HepG2 (cell line): ENCODE results near the gene LCN12. TPM values are rescaled to one million over a fixed set of nuclear protein-coding genes. Genes with fewer than 3 reads are reported as not detected.

ENCODE experiments used
- ATAC-seq: fragments of 200-7000 bp; cut with Tn5 transposase; 3 replicates; pipeline ENCODE4 v1.9.1; 2020; ENCODE audit warnings: mild to moderate bottlenecking, moderate library complexity
- BruUV-seq: library from RNA; stranded (reverse); fragments of 400-500 nt; replicated peaks from 2 replicates; lab custom pipeline; 2021; lab: Mats Ljungman, UMichigan
- CTCF ChIA-PET: fragments of 300-600 bp; formaldehyde crosslinking; extraction: SDS; loops from one replicate; lab custom pipeline; 2021; ENCODE audit warnings: low total read pairs, inconsistent platforms, low intra/inter-chr PET ratio; lab: Yijun Ruan, JAX
- POLR2A ChIA-PET: fragments of 350-600 bp; sonication (Branson Sonifier 250); formaldehyde crosslinking; loops from one replicate; lab custom pipeline; 2020; ENCODE audit warnings: antibody characterized with exemption, inconsistent platforms; lab: Yijun Ruan, JAX
- DNase-seq: peaks from one replicate; pipeline ENCODE4 v3.0.0-alpha.2; 2015; ENCODE audit warnings: low spot score
- FAIRE-seq: peaks from 3 replicates; lab custom pipeline; 2011; peaks lifted over from hg19 to GRCh38; lab: Jason Lieb, UNC
- H2AFZ ChIP-seq: one replicate; pipeline ENCODE4 v1.6.1; 2011; ENCODE audit warnings: low read length, inconsistent platforms
- H3K27ac ChIP-seq: fragments of 300-600 bp; 3 replicates; pipeline ENCODE4 v1.8.0; 2011; ENCODE audit warnings: mixed run types, mild to moderate bottlenecking, mixed read lengths, low read length, inconsistent platforms; ENCODE audit not compliant: insufficient read depth; ENCODE audit errors: extremely low read length
- H3K27me3 ChIP-seq, 2 experiments: fragments of 200-600 bp in 1 of 2; 2 replicates in 1 of 2; 3 replicates in 1 of 2; pipeline versions ENCODE4 v1.6.0 to v1.8.0; 2011; ENCODE audit warnings: low read length in 2 of 2, mild to moderate bottlenecking in 2 of 2, moderate library complexity in 2 of 2, inconsistent platforms in 1 of 2; ENCODE audit not compliant: insufficient read depth in 2 of 2, control insufficient read depth in 1 of 2
- H3K36me3 ChIP-seq, 2 experiments: fragments of 200-600 bp in 1 of 2; replicated peaks in 1 of 2; 2 replicates in 1 of 2; 3 replicates in 1 of 2; pipeline versions ENCODE4 v1.5.1 to v1.8.0; 2011; ENCODE audit warnings: low read length in 2 of 2, inconsistent platforms in 1 of 2; ENCODE audit not compliant: insufficient read depth in 2 of 2, control insufficient read depth in 1 of 2
- H3K4me1 ChIP-seq: 2 replicates; pipeline ENCODE4 v1.5.1; 2012; ENCODE audit warnings: low read length, inconsistent platforms; ENCODE audit not compliant: insufficient read depth
- H3K4me2 ChIP-seq: 2 replicates; pipeline ENCODE4 v1.6.0; 2011; ENCODE audit warnings: low read depth, low read length, inconsistent platforms
- H3K4me3 ChIP-seq, 3 experiments: fragments of 200-600 bp in 1 of 3; sonication (generic), shearing (Covaris generic) in 1 of 3; replicated peaks in 1 of 3; 2 replicates each; pipeline ENCODE4 v1.5.1; 2011 to 2016; ENCODE audit warnings: low read length in 3 of 3, inconsistent platforms in 2 of 3, low read depth in 2 of 3, mild to moderate bottlenecking in 2 of 3, control low read depth in 1 of 3, mixed read lengths in 1 of 3; ENCODE audit not compliant: insufficient read depth in 1 of 3
- H3K79me2 ChIP-seq: one replicate; pipeline ENCODE4 v1.6.1; 2011; ENCODE audit warnings: low read length, inconsistent platforms; ENCODE audit not compliant: insufficient read depth
- H3K9ac ChIP-seq: 2 replicates; pipeline ENCODE4 v1.6.0; 2011; ENCODE audit warnings: mild to moderate bottlenecking, low read depth, low read length, inconsistent platforms; ENCODE audit not compliant: insufficient read depth
- H3K9me3 ChIP-seq: 2 replicates; pipeline ENCODE4 v1.5.1; 2012; ENCODE audit warnings: mild to moderate bottlenecking, low read length
- H4K20me1 ChIP-seq: 2 replicates; pipeline ENCODE4 v1.6.0; 2011; ENCODE audit warnings: inconsistent platforms, mild to moderate bottlenecking, low read length, moderate library complexity; ENCODE audit not compliant: insufficient read depth
- PHF21A ChIP-seq: sonication (generic); formaldehyde crosslinking; IDR thresholded peaks from 2 replicates; pipeline ENCODE4 v1.5.0; 2020; ENCODE audit warnings: mild to moderate bottlenecking, missing genetic modification reagents
- PPARG ChIP-seq: conservative IDR thresholded peaks from 2 replicates; pipeline ENCODE4 v1.6.1; 2016; ENCODE audit warnings: missing biosample characterization, missing genetic modification reagents
- SNAI1 ChIP-seq: sonication (generic); formaldehyde crosslinking; IDR thresholded peaks from 2 replicates; pipeline ENCODE4 v1.5.0; 2020; ENCODE audit warnings: mild to moderate bottlenecking, missing genetic modification reagents, borderline replicate concordance
- SNAPC4 ChIP-seq: sonication (generic); formaldehyde crosslinking; IDR thresholded peaks from 2 replicates; pipeline ENCODE4 v1.4.0; 2020; ENCODE audit warnings: mild to moderate bottlenecking, missing genetic modification reagents
- TFDP2 ChIP-seq: sonication (generic); formaldehyde crosslinking; IDR thresholded peaks from 2 replicates; pipeline ENCODE4 v1.4.0; 2020; ENCODE audit warnings: missing genetic modification reagents
- ZBTB14 ChIP-seq: sonication (generic); formaldehyde crosslinking; IDR thresholded peaks from 2 replicates; pipeline ENCODE4 v1.4.0; 2020; ENCODE audit warnings: missing genetic modification reagents
- ZFP41 ChIP-seq: sonication (generic); formaldehyde crosslinking; IDR thresholded peaks from 2 replicates; pipeline ENCODE4 v1.4.0; 2020; ENCODE audit warnings: mild to moderate bottlenecking, missing genetic modification reagents, borderline replicate concordance
- ZNF280D ChIP-seq: sonication (generic); formaldehyde crosslinking; IDR thresholded peaks from 2 replicates; pipeline ENCODE4 v1.5.1; 2020; ENCODE audit warnings: mild to moderate bottlenecking, missing genetic modification reagents
- WGBS: methylation state at CpG from one replicate; pipeline ENCODE4 v1.1.6; 2017; ENCODE audit warnings: low lambda C conversion rate; 5-methylcytosine and 5-hydroxymethylcytosine counted together
- in situ Hi-C: cut with HindIII; loops from 2 replicates; pipeline ENCODE4 v1.10.0; 2017; ENCODE audit warnings: low pct_unique_long_range_greater_than_20kb; ENCODE audit not compliant: extremely low pct_ligation_motif_present
- intact Hi-C: fragments of 100-400 bp; cut with micrococcal nuclease; formaldehyde crosslinking; loops from one replicate; pipeline ENCODE4 v1.10.0; 2022; ENCODE audit not compliant: unreplicated experiment
- polyA plus RNA-seq, 8 experiments: library from polyadenylated mRNA; depleted of rRNA in 3 of 8; stranded (reverse) in 7 of 8; unstranded in 1 of 8; fragments of >200 nt; fragmentation: Illumina TruSeq in 4 of 8; extraction: Trizol in 4 of 8; gene quantifications; 2 replicates each; pipeline versions ENCODE4 v1.2.1 to v1.2.3, GENCODE V29; 2011 to 2016; ENCODE audit warnings: low read depth in 4 of 8, missing spikeins in 1 of 8, mixed read lengths in 1 of 8; ENCODE audit not compliant: insufficient read depth in 1 of 8
- total RNA-seq, 5 experiments: library from RNA; depleted of rRNA; stranded (reverse); fragments of >200 nt; fragmentation: Illumina TruSeq; extraction: Trizol; gene quantifications; 2 replicates each; pipeline ENCODE4 v1.2.3, GENCODE V29; 2016; ENCODE audit warnings: low read depth in 1 of 5

The LCN12 gene
- total and polyA plus RNA-seq, 2 of the 13 experiments (the other 11 are each of a cell fraction or from before 2014, with no cell fraction given), result 3.4 to 6.9 TPM

DNA sequence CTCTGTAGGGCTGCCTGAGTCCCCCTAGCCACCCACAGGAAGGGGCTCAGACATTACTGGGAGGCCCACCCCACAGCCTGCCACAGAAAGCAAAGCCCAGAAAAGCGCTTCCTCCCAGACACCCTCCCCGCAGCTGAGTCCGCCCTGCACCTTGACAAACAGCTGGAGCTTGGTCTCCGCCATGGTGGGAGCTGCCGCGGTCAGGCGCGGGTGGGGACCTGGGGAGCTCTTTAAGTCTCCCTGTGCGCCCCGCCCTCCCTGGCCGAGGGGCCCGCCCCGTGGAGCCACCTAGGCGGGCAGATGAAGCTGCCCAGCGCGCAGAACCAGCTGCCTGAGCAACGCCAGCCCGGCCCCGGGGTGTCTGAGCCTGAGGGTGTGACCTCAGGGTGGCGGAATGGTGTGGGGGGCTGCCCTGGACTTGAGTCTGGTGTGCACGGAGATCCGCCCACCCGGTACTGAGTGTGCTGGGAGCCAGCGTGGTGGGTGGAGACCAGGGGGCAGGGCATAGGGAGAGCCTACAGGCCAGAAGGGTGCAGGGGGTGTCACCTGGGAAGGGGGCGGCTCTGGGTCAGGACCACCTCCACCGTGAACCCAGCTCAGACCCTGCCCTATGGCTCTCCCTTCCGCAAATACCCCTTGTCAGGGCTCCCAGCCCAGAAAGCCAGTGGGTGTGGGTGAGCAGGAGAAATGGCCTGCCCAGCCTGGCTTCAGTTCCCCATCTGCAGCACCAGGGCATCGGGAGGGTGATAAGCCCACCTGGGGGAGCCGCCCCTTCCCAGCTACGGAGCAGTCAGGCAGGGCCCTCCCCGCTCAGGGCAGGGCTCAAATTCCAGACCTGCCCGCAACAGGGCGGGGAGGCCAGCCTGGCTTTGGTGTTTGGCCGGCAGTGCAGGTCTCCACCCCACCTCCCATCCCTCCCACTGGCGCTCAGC lies 44.6 kb downstream of the LCN12 start, which contains the start of gene CLIC3:
Gene CLIC3, minus strand, starts transcription at position 208 of the 932 bp plus-strand sequence. Its CDS starts 25 bp downstream, at position 183.
- peak; percentile 66 for ATAC-seq
- Histone ChIP-seq H3K79me2 (peaks cover 5% of the 10 kb centered on the region), H3K4me2 (peak within 1 kb of the TSS; percentile 99), H3K4me1 (peaks cover 64% of the 10 kb centered on the region), H3K9me3 (no peaks in the 10 kb centered on the region), H3K27me3 (no peaks in the 10 kb centered on the region), H3K9ac (peak within 1 kb of the TSS; percentile 56), H3K4me3 (peak within 1 kb of the TSS; percentile 58 to 75 (median 63)), H3K36me3 (no peaks in the 10 kb centered on the region), H4K20me1 (no peaks in the 10 kb centered on the region), H3K27ac (no peak within 1 kb of the TSS), H2AFZ (no peak within 1 kb of the TSS)
- ChIA-PET CTCF (no interaction called here), POLR2A (interaction anchor here (1.0 to 1.8 kb wide), 6 partner anchors 26 to 197 kb away, joined by 3 to 8 read pairs (median 4); partner anchors contain the start of genes C8G and FBXW5)
- in situ Hi-C loops, result no loop called here
- intact Hi-C loops, result no loop called here
- peak; percentile 46 for DNase-seq
- 0% methylated on average over 7 of the region's 35 CpGs for WGBS
- no TSS peak for BruUV-seq
- FAIRE-seq, result peak; percentile 56
- 0 out of 2 replicates have a peak, but pooled peaks have one; percentile 23 for TF ChIP-seq ZNF280D (CRISPR knock-in tag)
- TF ChIP-seq ZBTB14 (CRISPR knock-in tag), result no peak
- TF ChIP-seq SNAPC4, result no peak
- peak; percentile 53 for TF ChIP-seq PHF21A (CRISPR knock-in tag)
- TF ChIP-seq TFDP2, result no peak
- TF ChIP-seq SNAI1 (CRISPR knock-in tag), result no peak
- TF ChIP-seq ZFP41 (CRISPR knock-in tag), result no peak
- no peak for TF ChIP-seq PPARG (CRISPR knock-in tag)
